GM18520 (cell line): Measurements from ENCODE around the gene COX17.

Experiments used
- ATAC-seq: cut with Tn5 transposase; IDR thresholded peaks from one replicate; pipeline ENCODE4 v1.9.1; 2021; ENCODE audit not compliant: unreplicated experiment

COX17 gene

GRCh38 chr3:119675188-119675874, 1.9 kb downstream of the COX17 start:
- ATAC-seq, result no peak

- no peak for ATAC-seq
Measured at GRCh38 chr3:119673875-119674274, 3.3 kb downstream of the COX17 start.

- ATAC-seq, result no peak
Measured at GRCh38 chr3:119672776-119673175, 4.4 kb downstream of the COX17 start.

GRCh38 chr3:119669906-119670570, 7.2 kb downstream of the COX17 start:
- ATAC-seq, result no peak

- ATAC-seq, result no peak
Measured at GRCh38 chr3:119665954-119666559, 11.1 kb downstream of the COX17 start.

GRCh38 chr3:119664850-119665379, 12.3 kb downstream of the COX17 start:
- ATAC-seq, result no peak

GRCh38 chr3:119664370-119664769, 12.8 kb downstream of the COX17 start:
- ATAC-seq, result no peak

GRCh38 chr3:119663885-119664284, 13.3 kb downstream of the COX17 start:
- no peak for ATAC-seq

- no peak for ATAC-seq
Measured at GRCh38 chr3:119662604-119663373, 14.4 kb downstream of the COX17 start.

- no peak for ATAC-seq
Measured at GRCh38 chr3:119660474-119661440, 16.4 kb downstream of the COX17 start, which contains the start of gene POPDC2. POPDC2 (minus strand) TSS chr3:119660589; CDS start chr3:119660423, 166 bp downstream.

GRCh38 chr3:119659606-119660291, 17.5 kb downstream of the COX17 start:
- no peak for ATAC-seq

GRCh38 chr3:119658994-119659393, 18.2 kb downstream of the COX17 start:
- no peak for ATAC-seq

- ATAC-seq, result no peak
Measured at GRCh38 chr3:119657887-119658702, 19.1 kb downstream of the COX17 start.

GRCh38 chr3:119653876-119654275, 23.3 kb downstream of the COX17 start:
- ATAC-seq, result no peak

GRCh38 chr3:119652306-119653033, 24.7 kb downstream of the COX17 start:
- no peak for ATAC-seq

- ATAC-seq, result no peak
Measured at GRCh38 chr3:119649761-119650160, 27.4 kb downstream of the COX17 start.

- no peak for ATAC-seq
Measured at GRCh38 chr3:119647843-119648575, 29.2 kb downstream of the COX17 start.
